Measurements from ENCODE around the gene FASTK. TPM values are rescaled to one million over a fixed set of nuclear protein-coding genes. Genes with fewer than 3 reads are reported as not detected.

Gene FASTK
- total RNA-seq, 2 experiments from 2014 or later = 70.0 to 72.7 TPM

DNA sequence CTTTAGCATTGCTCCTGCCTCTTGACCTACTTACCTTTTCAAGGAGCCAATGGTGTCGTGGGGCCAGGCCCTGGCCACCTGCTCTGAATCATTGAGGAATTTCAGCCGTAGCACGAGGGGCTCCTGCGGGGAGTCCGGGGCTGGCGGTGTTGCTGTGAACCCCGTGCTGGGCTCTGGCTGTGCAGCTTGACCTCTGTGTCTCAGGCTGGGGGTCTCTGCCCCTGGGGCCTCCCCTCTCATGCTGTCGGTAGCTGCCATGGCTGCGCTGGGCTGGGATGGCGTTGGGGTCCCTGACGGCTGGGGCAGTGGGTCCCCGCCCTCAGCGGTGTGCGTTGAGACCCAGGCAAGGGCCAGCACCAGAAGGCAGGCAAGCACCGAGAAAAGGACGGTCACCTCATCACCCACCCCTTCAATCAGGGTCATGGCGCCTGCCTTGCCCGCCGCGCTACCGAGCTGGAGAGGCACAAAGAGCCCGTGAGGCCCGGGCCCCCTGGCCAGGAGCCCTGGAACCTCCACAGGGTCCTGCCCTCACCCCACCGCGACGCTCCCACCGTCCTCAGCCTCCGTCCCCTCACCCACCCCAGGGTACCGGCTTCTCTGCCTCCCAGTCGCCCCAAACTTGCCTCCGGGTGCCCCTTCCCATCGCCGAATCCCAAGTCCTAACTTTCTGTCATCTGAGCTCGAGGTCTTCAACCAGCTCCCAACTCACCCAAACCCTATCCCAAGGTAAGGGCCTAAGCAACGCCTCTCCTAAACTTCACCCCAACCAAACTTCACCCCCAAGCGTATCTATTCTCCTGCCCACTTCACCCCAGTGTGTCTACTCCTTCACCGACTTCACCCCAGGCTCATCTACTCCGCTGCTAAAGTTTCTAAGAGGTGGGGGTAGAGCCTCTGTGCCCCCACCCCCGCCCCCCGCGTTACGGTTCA lies 1.8 kb upstream of the FASTK start:
- ChIA-PET POLR2A (interaction anchor here (1.4 to 3.2 kb wide), 3 partner anchors 22 to 68 kb away, joined by 4 to 11 read pairs (median 6); partner anchors contain the start of gene ABCB8), CTCF (interaction anchor here (1.4 kb wide), 1 partner anchor 64 kb away, joined by 3 read pairs; no protein-coding TSS in a partner anchor)
- DNase-seq = no peak
- H3K27ac Mint-ChIP-seq = peak overlapping the region; percentile 79
- peaks cover 15% of the 10 kb centered on the region for H3K36me3 Mint-ChIP-seq (ENCODE audit: low read depth)
- peaks cover 47% of the 10 kb centered on the region for H3K4me1 Mint-ChIP-seq
- peak overlapping the region; percentile 88 for H3K4me3 Mint-ChIP-seq
- no peaks in the 10 kb centered on the region for H3K9me3 Mint-ChIP-seq
- peaks cover 10% of the 10 kb centered on the region for H3K27me3 Mint-ChIP-seq

DNA sequence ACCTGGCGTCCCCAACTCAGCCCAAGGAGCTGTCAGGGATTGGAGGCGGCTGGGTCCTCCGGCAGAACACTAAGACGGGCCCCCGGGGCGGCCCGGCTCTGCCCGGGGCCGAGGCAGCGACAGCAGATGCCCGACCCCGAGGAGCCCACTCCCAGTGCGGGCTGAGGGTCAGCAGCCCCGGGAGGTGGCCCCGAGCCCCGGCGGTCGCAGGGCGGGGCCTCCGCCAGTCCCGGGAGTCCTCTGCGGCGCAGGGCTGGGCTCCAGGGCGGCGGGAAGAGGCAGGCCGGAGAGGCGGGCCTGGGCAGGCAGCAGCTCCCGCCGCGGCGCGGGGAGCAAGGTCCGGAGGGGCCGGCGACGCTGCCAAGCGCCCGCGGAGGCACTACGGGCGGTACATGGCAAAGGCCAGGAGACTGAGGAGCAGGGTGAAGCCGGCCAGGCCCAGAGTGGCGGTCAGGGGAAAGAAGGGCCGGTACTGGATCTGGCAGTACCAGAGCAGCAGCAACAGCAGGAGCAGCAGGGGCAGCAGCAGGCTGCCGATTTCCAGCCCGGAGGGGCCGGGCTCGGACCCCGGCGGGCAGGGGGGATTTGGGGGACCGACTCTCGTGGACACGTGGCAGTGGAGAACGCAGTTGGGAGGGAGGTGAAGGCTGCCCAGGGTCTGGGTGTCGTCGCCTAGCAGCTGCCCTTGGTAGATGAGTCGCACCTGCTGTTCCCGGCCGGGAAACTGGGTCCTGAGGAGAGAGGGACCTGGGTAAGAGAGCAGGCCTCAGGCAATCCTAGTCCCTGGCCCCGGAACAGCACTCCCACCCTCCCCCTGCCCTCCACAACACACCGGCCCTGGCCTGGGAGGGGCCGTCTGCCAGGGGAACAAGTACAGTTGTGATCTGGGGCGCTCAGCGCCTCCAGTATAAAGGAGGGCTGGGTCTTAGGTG lies 827 bp upstream of the FASTK start:
- Mint-ChIP-seq H3K9me3 (no peaks in the 10 kb centered on the region), H3K27me3 (peaks cover 10% of the 10 kb centered on the region), H3K4me3 (peak overlapping the region; percentile 88), H3K27ac (peak overlapping the region; percentile 52), H3K4me1 (peaks cover 47% of the 10 kb centered on the region), H3K36me3 (ENCODE audit: low read depth) (peaks cover 15% of the 10 kb centered on the region)
- POLR2A ChIA-PET = interaction anchor here (0.8 to 1.4 kb wide), 3 partner anchors 15 to 22 kb away, joined by 4 to 13 read pairs (median 4); partner anchors contain the start of gene SLC4A2
- CTCF ChIA-PET = interaction anchor here (0.8 to 1.4 kb wide), 6 partner anchors 21 to 303 kb away, joined by 3 to 9 read pairs (median 4); partner anchors contain the start of genes ABCB8 and SLC4A2
- no peak for DNase-seq

DNA sequence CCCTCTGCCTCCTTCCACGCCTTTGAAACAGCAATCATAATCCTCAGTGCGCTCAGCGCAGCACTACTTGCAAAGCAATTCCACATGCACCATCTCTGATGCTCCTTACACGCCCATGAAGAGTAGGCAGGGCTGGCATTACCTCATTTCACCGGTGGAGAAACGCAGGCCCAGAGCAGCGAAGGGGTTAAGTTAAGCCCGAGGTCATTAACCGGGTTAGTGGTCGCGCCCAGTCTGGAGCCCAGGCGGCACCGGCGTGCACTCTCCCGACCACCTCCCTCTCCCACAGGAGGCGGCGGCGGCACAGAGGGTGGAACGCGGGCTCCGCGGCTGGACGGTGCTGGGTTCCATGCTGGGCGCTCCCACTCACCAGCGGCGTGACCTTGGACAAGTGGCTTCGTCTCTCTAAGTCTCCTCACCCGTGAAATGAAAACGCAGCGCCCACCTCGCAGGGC lies 515 bp downstream of the FASTK start:
- CTCF ChIA-PET = interaction anchor here (0.8 to 1.4 kb wide), 5 partner anchors 19 to 65 kb away, joined by 3 to 9 read pairs (median 5); partner anchors contain the start of genes ABCB8 and SLC4A2
- H3K9me3 Mint-ChIP-seq = no peaks in the 10 kb centered on the region
- H3K4me1 Mint-ChIP-seq = peaks cover 38% of the 10 kb centered on the region
- peaks cover 26% of the 10 kb centered on the region for H3K36me3 Mint-ChIP-seq (ENCODE audit: low read depth)
- peak overlapping the region; percentile 88 for H3K4me3 Mint-ChIP-seq
- H3K27ac Mint-ChIP-seq = peak overlapping the region; percentile 74
- POLR2A ChIA-PET = interaction anchor here (1.2 to 1.7 kb wide), 3 partner anchors 9 to 27 kb away, joined by 4 to 13 read pairs (median 4); partner anchors contain the start of gene SLC4A2
- DNase-seq = no peak
- H3K27me3 Mint-ChIP-seq = peaks cover 4% of the 10 kb centered on the region

DNA sequence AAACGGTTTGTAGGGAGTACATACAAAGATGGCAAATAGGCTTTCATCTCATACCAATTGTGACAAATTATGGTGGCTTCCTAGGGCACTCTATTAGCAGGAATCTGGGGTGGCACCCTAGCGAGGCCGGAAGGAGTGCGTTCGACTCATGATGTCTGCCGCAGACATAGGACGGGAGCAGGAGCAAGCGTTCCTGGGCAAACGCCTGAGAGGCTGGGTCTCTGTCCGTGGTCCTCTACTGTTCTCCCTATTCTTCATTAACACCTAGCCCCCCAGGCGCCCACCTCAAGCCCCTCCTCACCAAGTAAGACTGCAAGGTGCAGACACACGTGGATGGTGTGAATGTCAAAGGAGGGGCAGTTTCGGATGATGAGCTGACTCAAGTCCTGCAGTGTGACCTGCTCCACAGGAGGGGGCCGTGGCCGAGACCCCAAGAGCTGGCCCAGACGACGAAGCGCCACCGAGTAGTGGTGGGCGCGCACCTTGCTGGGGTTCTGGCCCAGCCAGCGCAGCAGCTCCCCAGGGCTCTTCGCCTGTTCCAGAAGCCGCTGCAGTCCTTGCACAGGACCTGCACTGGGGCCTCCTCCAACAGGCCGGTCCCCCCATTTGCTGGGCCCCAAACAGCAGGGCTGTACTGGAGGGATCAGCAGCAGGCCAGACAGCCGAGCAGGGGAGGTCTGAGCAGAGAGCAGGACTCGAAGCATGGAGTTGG lies 1.3 kb downstream of the FASTK start:
- peaks cover 34% of the 10 kb centered on the region for H3K4me1 Mint-ChIP-seq
- CTCF ChIA-PET = no interaction called here
- H3K27ac Mint-ChIP-seq = peak overlapping the region; percentile 35
- POLR2A ChIA-PET = interaction anchor here (1.5 to 1.7 kb wide), 2 partner anchors 8 to 27 kb away, joined by 4 read pairs; no protein-coding TSS in a partner anchor
- H3K27me3 Mint-ChIP-seq = no peaks in the 10 kb centered on the region
- peak overlapping the region; percentile 88 for H3K4me3 Mint-ChIP-seq
- peaks cover 30% of the 10 kb centered on the region for H3K36me3 Mint-ChIP-seq (ENCODE audit: low read depth)
- DNase-seq = no peak
- no peaks in the 10 kb centered on the region for H3K9me3 Mint-ChIP-seq

DNA sequence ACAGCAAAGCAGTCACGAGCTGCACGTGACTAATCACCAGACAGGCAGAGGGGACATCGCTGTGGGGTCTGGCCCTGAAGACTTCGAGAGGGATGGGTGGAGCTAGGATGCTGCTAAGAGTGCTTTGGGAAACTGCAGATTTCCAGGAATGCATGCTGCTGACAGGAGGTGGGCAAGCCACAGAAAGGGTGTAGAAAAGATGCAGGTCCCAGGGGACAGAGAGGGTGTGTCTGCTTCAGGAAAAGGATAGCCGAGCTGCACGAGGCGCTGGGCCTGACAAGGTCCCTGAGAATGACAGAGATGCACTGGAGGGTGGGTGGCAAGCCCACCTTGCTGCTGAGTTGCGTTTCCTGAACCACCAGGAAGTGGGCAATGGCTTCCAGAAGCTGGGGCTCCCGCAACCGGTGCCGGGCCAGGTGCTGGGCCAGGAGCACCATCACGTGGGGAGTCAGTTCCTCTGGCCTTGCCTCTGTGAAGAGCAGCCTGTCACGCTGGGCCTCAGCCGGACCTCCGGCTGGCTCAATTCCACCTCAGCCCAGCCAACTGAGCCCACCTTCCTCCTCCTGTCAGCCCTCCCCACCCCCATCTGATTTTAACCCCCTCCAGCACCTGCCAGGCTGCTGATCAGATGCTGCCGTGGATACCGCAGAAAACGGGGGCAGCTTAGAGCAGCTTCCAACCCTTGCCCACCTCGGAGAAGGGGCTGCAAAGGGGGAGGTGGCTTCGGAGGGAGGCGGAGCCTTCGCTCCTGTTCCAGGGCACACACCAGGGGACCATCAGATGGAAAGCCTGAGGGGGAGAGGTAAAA lies 2.2 kb downstream of the FASTK start:
- DNase-seq = no peak

DNA sequence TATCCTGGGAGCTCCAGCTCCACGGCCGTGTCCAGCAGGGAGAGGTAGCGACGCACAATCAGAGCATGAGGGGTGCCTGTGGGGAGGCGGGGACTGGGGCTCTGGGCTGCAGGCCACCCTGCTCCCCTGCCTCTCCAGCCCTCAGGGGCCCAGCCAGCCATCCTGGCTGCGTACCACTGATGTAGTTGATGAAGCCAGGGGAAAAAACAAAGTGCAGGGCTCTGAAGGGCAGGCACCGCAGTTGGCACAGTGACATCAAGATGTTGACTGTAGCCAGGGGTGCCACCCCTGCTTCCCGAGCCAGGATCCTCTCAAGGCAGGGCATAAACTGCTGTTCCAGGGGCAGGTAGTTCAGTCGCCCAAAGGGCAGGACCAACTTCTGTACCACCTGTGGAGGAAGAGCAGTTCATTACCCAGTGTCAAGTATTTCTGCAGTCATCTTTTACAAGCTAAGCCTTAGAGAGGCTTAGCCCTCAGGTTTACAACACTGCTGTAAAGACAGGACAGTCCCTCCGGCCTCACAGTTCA lies 2.8 kb downstream of the FASTK start:
- no peak for DNase-seq
- ChIA-PET CTCF (interaction anchor here (0.9 to 1.4 kb wide), 2 partner anchors 31 to 59 kb away, joined by 3 read pairs; no protein-coding TSS in a partner anchor), POLR2A (interaction anchor here (1.3 kb wide), 1 partner anchor 15 kb away, joined by 5 read pairs; no protein-coding TSS in a partner anchor)
- peak overlapping the region; percentile 28 for H3K4me3 Mint-ChIP-seq
- no peak overlapping the region for H3K27ac Mint-ChIP-seq
- H3K36me3 Mint-ChIP-seq (ENCODE audit: low read depth) = peaks cover 32% of the 10 kb centered on the region
- H3K4me1 Mint-ChIP-seq = peaks cover 27% of the 10 kb centered on the region
- H3K9me3 Mint-ChIP-seq = no peaks in the 10 kb centered on the region
- no peaks in the 10 kb centered on the region for H3K27me3 Mint-ChIP-seq

More for the DNA sequence above, 2.2 kb downstream of the FASTK start:
- Mint-ChIP-seq H3K36me3 (ENCODE audit: low read depth) (peaks cover 34% of the 10 kb centered on the region), H3K4me3 (peak overlapping the region; percentile 88), H3K27ac (no peak overlapping the region), H3K4me1 (peaks cover 29% of the 10 kb centered on the region), H3K9me3 (no peaks in the 10 kb centered on the region), H3K27me3 (no peaks in the 10 kb centered on the region)
- ChIA-PET CTCF (interaction anchor here (0.9 kb wide), 1 partner anchor 60 kb away, joined by 3 read pairs; no protein-coding TSS in a partner anchor), POLR2A (interaction anchor here (1.3 kb wide), 1 partner anchor 16 kb away, joined by 5 read pairs; no protein-coding TSS in a partner anchor)

DNA sequence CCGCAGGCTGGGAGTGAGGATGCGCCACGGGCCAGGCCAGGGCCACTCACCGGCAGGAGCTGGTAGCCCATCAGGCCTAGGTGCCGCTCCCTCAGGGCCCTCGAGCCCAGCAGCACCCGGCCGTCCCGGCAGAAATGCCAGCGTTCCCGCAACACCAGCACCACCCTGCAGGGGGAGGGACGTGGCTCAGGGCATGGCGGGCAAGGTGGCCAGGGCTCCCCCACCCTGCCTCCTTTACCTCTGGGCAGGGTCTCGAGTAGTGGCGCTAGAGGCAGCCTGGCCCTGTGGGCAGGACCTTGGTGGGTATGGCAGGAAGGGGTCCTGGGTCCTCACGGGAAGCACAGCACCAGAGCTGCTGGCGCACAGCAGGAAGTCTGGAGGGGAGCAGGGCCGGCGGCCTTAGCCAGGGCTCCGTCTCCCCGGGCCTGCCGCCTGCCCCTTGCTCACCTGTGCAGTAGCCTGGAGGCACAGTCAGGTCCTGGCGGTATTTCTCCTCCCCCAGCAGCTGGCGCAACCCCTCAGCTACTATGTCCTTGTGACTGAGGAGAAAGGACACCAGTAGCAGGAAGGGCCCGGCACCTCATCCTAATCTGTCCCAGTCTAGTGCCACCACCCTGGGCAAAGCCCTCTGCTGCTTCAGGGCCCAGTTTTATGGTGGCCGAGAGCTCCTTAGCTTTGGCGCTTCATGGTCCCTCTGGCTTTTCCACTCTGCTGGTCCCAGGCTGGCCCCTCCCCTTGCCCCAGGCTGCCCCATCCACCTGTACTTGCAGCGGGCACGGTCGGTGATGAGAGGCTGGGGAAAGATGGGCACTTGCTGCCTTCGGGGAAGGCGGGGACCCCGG lies 3.5 kb downstream of the FASTK start:
- no peaks in the 10 kb centered on the region for H3K27me3 Mint-ChIP-seq
- peaks cover 34% of the 10 kb centered on the region for H3K36me3 Mint-ChIP-seq (ENCODE audit: low read depth)
- POLR2A ChIA-PET = no interaction called here
- CTCF ChIA-PET = interaction anchor here (0.9 to 1.4 kb wide), 4 partner anchors 18 to 59 kb away, joined by 3 read pairs; no protein-coding TSS in a partner anchor
- DNase-seq = no peak
- peaks cover 22% of the 10 kb centered on the region for H3K4me1 Mint-ChIP-seq
- no peak overlapping the region for H3K27ac Mint-ChIP-seq
- H3K4me3 Mint-ChIP-seq = no peak overlapping the region
- H3K9me3 Mint-ChIP-seq = no peaks in the 10 kb centered on the region

DNA sequence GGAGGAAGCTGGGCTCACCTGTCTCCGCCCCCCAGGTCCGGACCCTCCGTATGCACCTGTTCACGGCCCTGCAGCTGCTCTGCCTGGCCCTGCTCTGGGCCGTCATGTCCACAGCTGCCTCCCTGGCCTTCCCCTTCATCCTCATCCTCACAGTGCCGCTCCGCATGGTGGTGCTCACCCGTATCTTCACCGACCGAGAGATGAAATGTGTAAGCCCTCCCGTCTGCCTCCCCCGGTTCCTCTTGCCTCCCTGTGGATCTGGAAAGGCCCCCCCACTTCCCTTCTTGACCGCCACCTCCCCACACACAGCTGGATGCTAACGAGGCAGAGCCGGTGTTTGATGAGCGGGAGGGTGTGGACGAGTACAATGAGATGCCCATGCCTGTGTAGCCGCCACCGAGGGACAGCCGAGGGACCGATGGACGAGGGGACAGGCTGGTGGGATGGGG lies 4.6 kb downstream of the FASTK start:
- ChIA-PET CTCF (interaction anchor here (1.0 to 1.4 kb wide), 2 partner anchors 17 to 34 kb away, joined by 3 read pairs; no protein-coding TSS in a partner anchor), POLR2A (interaction anchor here (0.9 kb wide), 1 partner anchor 17 kb away, joined by 3 read pairs; no protein-coding TSS in a partner anchor)
- H3K9me3 Mint-ChIP-seq = no peaks in the 10 kb centered on the region
- no peak overlapping the region for H3K27ac Mint-ChIP-seq
- peaks cover 18% of the 10 kb centered on the region for H3K4me1 Mint-ChIP-seq
- DNase-seq = no peak
- peaks cover 38% of the 10 kb centered on the region for H3K36me3 Mint-ChIP-seq (ENCODE audit: low read depth)
- H3K4me3 Mint-ChIP-seq = no peak overlapping the region
- H3K27me3 Mint-ChIP-seq = no peaks in the 10 kb centered on the region

DNA sequence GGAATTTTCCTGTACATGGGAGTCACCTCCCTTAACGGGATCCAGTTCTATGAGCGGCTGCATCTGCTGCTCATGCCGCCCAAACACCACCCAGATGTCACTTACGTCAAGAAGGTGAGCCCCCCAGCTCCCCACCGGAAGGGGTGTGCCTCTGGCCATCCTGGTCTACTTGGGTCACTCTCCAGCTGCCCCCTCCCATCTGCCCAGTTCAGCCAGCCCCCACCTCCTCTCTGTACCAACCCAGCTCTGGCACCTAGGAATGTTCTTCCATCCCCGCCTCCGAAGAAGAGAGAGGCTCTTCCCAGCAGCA lies 5.0 kb downstream of the FASTK start:
- Mint-ChIP-seq H3K27me3 (no peaks in the 10 kb centered on the region), H3K9me3 (no peaks in the 10 kb centered on the region), H3K4me1 (peaks cover 18% of the 10 kb centered on the region), H3K4me3 (no peak overlapping the region), H3K27ac (no peak overlapping the region), H3K36me3 (ENCODE audit: low read depth) (peaks cover 39% of the 10 kb centered on the region)
- ChIA-PET CTCF (interaction anchor here (1.4 kb wide), 1 partner anchor 35 kb away, joined by 3 read pairs; no protein-coding TSS in a partner anchor), POLR2A (interaction anchor here (0.9 kb wide), 1 partner anchor 17 kb away, joined by 3 read pairs; no protein-coding TSS in a partner anchor)
- no peak for DNase-seq
